GM10266 (cell line): ENCODE results near the gene EIF4G1.

ENCODE experiments used
- DNase-seq: peaks from one replicate; pipeline ENCODE4 v3.0.0; 2012; ENCODE audit errors: extremely low spot score
- CTCF ChIP-seq: IDR thresholded peaks from 2 replicates; pipeline ENCODE4 v1.5.1; 2012; ENCODE audit warnings: mild to moderate bottlenecking, low read depth; ENCODE audit not compliant: control insufficient read depth, insufficient read depth; ENCODE audit errors: missing control alignments

Gene EIF4G1

GRCh38 chr3:184327171-184327570 is 12.8 kb downstream of the EIF4G1 start:
- no peak for DNase-seq
- TF ChIP-seq CTCF, result no peak

- TF ChIP-seq CTCF, result no peak
- DNase-seq, result no peak
Observed at GRCh38 chr3:184328516-184328915, 14.1 kb downstream of the EIF4G1 start.

GRCh38 chr3:184332370-184333090 is 18.1 kb downstream of the EIF4G1 start:
- DNase-seq, result no peak
- no peak for TF ChIP-seq CTCF

GRCh38 chr3:184333190-184333589 is 18.8 kb downstream of the EIF4G1 start:
- no peak for TF ChIP-seq CTCF
- DNase-seq, result no peak

- no peak for TF ChIP-seq CTCF
- no peak for DNase-seq
Observed at GRCh38 chr3:184333700-184334099, 19.3 kb downstream of the EIF4G1 start.

GRCh38 chr3:184334470-184335158 is 20.2 kb downstream of the EIF4G1 start:
- no peak for DNase-seq

More at GRCh38 chr3:184334470-184335158, 20.2 kb downstream of the EIF4G1 start:
- no peak for TF ChIP-seq CTCF
